CD4-positive, alpha-beta T cell (primary cell): ENCODE data around the gene TRMT112. TPM values are rescaled to one million over a fixed set of nuclear protein-coding genes. Genes with fewer than 3 reads are reported as not detected.
A peak's percentile ranks its signal among the peaks of the same experiment; 100 is the strongest.
"Not testable (repeated sequence)": the region's sequence is repeated elsewhere in the genome, so short reads cannot be mapped to it uniquely, and the experiment has no call there.

ENCODE experiments used
- ATAC-seq: fragments of 200-7000 bp; cut with Tn5 transposase; one replicate; pipeline ENCODE4 v1.10.0; 2022; ENCODE audit warnings: mild to moderate bottlenecking; ENCODE audit not compliant: poor library complexity
- CTCF ChIA-PET: fragments of 350-600 bp; sonication (Branson Sonifier 250); formaldehyde crosslinking; loops from one replicate; lab custom pipeline; 2021; ENCODE audit warnings: antibody characterized with exemption, inconsistent platforms; lab: Charles Lee
- POLR2A ChIA-PET: fragments of 350-600 bp; sonication (Branson Sonifier 250); formaldehyde crosslinking; loops from one replicate; lab custom pipeline; 2021; ENCODE audit warnings: antibody characterized with exemption, inconsistent platforms; lab: Charles Lee
- DNase-seq, 14 experiments: peaks; one replicate each; pipeline ENCODE4 v3.0.0-alpha.2; 2013 to 2020; ENCODE audit warnings: mixed read lengths in 2 of 14
- H3K27ac ChIP-seq, 2 donors: one replicate each; pipeline versions ENCODE4 v1.5.1 to v1.7.0; 2013; ENCODE audit warnings: low read length in 2 of 2, low read depth in 1 of 2, mild to moderate bottlenecking in 1 of 2
- H3K27me3 ChIP-seq, 2 experiments: 1 replicate in 1 of 2; 2 replicates in 1 of 2; pipeline versions ENCODE4 v1.6.1 to v1.7.0; 2013; ENCODE audit warnings: low read length in 2 of 2, control low read depth in 1 of 2, mild to moderate bottlenecking in 1 of 2, moderate library complexity in 1 of 2; ENCODE audit not compliant: insufficient read depth in 2 of 2, control insufficient read depth in 1 of 2
- H3K36me3 ChIP-seq: one replicate; pipeline ENCODE4 v1.6.1; 2013; ENCODE audit warnings: low read length, control low read depth; ENCODE audit not compliant: insufficient read depth
- H3K4me1 ChIP-seq: one replicate; pipeline ENCODE4 v1.6.1; 2013; ENCODE audit warnings: low read length, control low read depth; ENCODE audit not compliant: insufficient read depth
- H3K4me3 ChIP-seq: one replicate; pipeline ENCODE4 v1.5.1; 2013; ENCODE audit warnings: mild to moderate bottlenecking, low read length, moderate library complexity
- H3K9me3 ChIP-seq, 2 experiments: 1 replicate in 1 of 2; 2 replicates in 1 of 2; pipeline versions ENCODE4 v1.6.1 to v1.7.0; 2013; ENCODE audit warnings: low read length in 2 of 2, mild to moderate bottlenecking in 2 of 2, control low read depth in 1 of 2, moderate library complexity in 1 of 2; ENCODE audit not compliant: control insufficient read depth in 1 of 2, insufficient read depth in 1 of 2
- H3K27ac Mint-ChIP-seq: one replicate; pipeline ENCODE4 v1.8.0; 2020; ENCODE audit warnings: mixed read lengths
- H3K27me3 Mint-ChIP-seq: one replicate; pipeline ENCODE4 v1.8.0; 2021; ENCODE audit warnings: mixed read lengths
- H3K36me3 Mint-ChIP-seq: one replicate; pipeline ENCODE4 v1.8.0; 2021; ENCODE audit warnings: low read depth, mixed read lengths
- H3K4me1 Mint-ChIP-seq: one replicate; pipeline ENCODE4 v1.8.0; 2021; ENCODE audit warnings: low read depth, mixed read lengths
- H3K4me3 Mint-ChIP-seq: one replicate; pipeline ENCODE4 v1.8.0; 2020; ENCODE audit warnings: mild to moderate bottlenecking, mixed read lengths
- H3K9me3 Mint-ChIP-seq: one replicate; pipeline ENCODE4 v1.8.0; 2020; ENCODE audit warnings: mixed read lengths
- intact Hi-C, 2 experiments: fragments of 100-400 bp; cut with DNase I in 1 of 2; cut with micrococcal nuclease in 1 of 2; formaldehyde crosslinking; loops; one replicate each; pipeline versions ENCODE4 v1.15.1 to v1.9.0; 2023 to 2025; cut with DNase I, micrococcal nuclease
- total RNA-seq, 174 experiments: library from RNA in 2 of 174; stranded (reverse) in 2 of 174; gene quantifications; one replicate each; pipeline ENCODE4 v1.2.3 and lab custom pipeline; 2021 to 2026
- TF ChIP-seq, protein P1 (sequence below): fragments of 200-600 bp; IDR thresholded peaks from one replicate; pipeline ENCODE4 v1.8.0; 2022; ENCODE audit warnings: antibody characterized with exemption, mild to moderate bottlenecking

Gene TRMT112
- total RNA-seq, 2 experiments from 2014 or later: 70.5 to 71.4 TPM

DNA sequence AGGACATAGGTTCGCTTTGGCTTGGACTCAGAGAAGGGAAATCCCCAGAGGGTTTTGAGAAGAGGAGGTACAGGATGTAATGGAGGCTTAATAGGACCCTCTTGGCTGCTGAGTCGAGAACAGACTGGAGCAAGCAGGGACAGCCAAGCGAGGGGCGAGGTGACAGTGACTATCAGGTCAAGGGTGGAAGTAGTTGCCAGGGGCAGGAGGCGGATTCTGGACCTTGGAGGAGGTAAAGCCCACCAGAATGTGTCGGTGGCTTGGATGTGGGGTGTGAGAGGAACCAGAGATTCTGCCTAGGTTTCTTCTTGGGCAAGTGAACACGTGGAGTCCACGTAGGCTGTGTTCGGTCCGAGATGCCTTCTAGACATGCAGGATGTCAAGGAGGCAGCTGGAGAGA lies 4.4 kb downstream of the TRMT112 start:
- no peak overlapping the region for H3K4me3 ChIP-seq
- no peak overlapping the region for H3K27ac ChIP-seq
- TF ChIP-seq, protein P1, sequence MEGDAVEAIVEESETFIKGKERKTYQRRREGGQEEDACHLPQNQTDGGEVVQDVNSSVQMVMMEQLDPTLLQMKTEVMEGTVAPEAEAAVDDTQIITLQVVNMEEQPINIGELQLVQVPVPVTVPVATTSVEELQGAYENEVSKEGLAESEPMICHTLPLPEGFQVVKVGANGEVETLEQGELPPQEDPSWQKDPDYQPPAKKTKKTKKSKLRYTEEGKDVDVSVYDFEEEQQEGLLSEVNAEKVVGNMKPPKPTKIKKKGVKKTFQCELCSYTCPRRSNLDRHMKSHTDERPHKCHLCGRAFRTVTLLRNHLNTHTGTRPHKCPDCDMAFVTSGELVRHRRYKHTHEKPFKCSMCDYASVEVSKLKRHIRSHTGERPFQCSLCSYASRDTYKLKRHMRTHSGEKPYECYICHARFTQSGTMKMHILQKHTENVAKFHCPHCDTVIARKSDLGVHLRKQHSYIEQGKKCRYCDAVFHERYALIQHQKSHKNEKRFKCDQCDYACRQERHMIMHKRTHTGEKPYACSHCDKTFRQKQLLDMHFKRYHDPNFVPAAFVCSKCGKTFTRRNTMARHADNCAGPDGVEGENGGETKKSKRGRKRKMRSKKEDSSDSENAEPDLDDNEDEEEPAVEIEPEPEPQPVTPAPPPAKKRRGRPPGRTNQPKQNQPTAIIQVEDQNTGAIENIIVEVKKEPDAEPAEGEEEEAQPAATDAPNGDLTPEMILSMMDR: no peak
- Mint-ChIP-seq H3K36me3 (peaks cover 37% of the 10 kb centered on the region), H3K4me1 (peaks cover 29% of the 10 kb centered on the region), H3K4me3 (peak overlapping the region; percentile 58), H3K27ac (peak overlapping the region; percentile 53), H3K27me3 (no peaks in the 10 kb centered on the region), H3K9me3 (no peaks in the 10 kb centered on the region)
- H3K36me3 ChIP-seq: peaks cover 28% of the 10 kb centered on the region
- H3K27me3 ChIP-seq: no peaks in the 10 kb centered on the region
- DNase-seq (no peak), ATAC-seq (no peak)
- ChIA-PET POLR2A (interaction anchor here (0.7 kb wide), 1 partner anchor 25 kb away, joined by 3 read pairs; no protein-coding TSS in a partner anchor), CTCF (no interaction called here)
- intact Hi-C loops: no loop called here
- no peaks in the 10 kb centered on the region for H3K9me3 ChIP-seq
- peaks cover 23% of the 10 kb centered on the region for H3K4me1 ChIP-seq

DNA sequence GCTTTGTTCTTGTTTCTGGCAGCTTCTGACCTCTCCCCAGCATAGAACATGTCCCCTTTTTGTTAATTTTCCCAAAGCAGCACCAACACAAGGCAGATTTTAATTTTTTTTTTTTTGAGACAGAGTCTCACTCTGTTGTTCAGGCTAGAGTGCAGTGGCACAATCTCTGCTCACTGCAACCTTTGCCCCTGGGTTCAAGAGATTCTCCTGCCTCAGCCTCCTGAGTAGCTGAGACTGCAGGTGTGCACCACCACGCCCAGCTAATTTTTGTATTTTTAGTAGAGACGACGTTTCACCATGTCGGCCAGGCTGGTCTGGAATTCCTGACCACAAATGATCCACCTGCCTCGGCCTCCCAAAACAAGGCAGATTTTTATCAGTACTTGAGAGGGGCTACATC lies 9.6 kb downstream of the TRMT112 start:
- H3K36me3 ChIP-seq, H3K27ac Mint-ChIP-seq, CTCF ChIA-PET, H3K27me3 Mint-ChIP-seq, H3K27ac ChIP-seq, H3K27me3 ChIP-seq, ATAC-seq, H3K9me3 Mint-ChIP-seq, H3K9me3 ChIP-seq, H3K4me3 ChIP-seq: not testable (repeated sequence)
- Mint-ChIP-seq H3K4me3 (peak overlapping the region; percentile 45), H3K36me3 (peaks cover 17% of the 10 kb centered on the region), H3K4me1 (peaks cover 33% of the 10 kb centered on the region)
- H3K4me1 ChIP-seq: peaks cover 36% of the 10 kb centered on the region
- POLR2A ChIA-PET: interaction anchor here (7.6 kb wide), 1 partner anchor 9 kb away, joined by 105 read pairs; the partner anchor contains the start of genes PRDX5 and TRMT112
- intact Hi-C loops: loop anchor here (5.0 to 10.0 kb wide), 2 partner anchors 35 to 313 kb away; partner anchors contain the start of gene CCDC88B (in 1 of the 2)
- DNase-seq: peak in 1 of 14 experiments; percentile 11

DNA sequence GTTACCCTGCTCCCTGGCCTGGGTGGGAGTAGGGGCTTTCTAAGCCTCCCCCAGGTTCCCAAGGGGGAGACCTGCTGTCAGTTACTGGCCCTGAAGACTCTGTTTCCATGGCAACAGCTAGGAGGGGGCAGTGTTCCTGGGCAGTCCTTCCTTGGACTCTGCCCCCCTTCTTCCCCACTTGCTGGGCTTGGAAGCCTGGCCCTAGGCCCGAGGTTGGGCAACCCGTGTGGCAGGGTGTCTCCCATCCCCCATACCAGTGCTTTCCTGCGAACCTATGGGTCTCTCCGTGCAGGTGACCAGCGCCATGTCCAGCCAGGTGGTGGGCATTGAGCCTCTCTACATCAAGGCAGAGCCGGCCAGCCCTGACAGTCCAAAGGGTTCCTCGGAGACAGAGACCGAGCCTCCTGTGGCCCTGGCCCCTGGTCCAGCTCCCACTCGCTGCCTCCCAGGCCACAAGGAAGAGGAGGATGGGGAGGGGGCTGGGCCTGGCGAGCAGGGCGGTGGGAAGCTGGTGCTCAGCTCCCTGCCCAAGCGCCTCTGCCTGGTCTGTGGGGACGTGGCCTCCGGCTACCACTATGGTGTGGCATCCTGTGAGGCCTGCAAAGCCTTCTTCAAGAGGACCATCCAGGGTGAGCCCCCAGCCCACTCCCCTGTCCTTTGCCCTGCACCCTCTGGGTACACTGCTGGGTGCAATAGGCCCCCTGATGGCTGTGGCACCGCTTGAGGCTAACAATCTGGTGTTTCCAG lies 10.3 kb downstream of the TRMT112 start:
- Mint-ChIP-seq H3K4me3 (peak overlapping the region; percentile 98), H3K4me1 (peaks cover 28% of the 10 kb centered on the region), H3K36me3 (peaks cover 11% of the 10 kb centered on the region), H3K9me3 (no peaks in the 10 kb centered on the region), H3K27me3 (peaks cover 9% of the 10 kb centered on the region), H3K27ac (no peak overlapping the region)
- Histone ChIP-seq H3K27ac (peak overlapping the region; percentile 73 to 75), H3K36me3 (peaks cover 7% of the 10 kb centered on the region), H3K27me3 (peaks cover under 1 to 2% of the 10 kb centered on the region in 2 experiments), H3K4me1 (peaks cover 33% of the 10 kb centered on the region), H3K4me3 (peak overlapping the region; percentile 85), H3K9me3 (no peaks in the 10 kb centered on the region)
- ChIA-PET POLR2A (interaction anchor here (7.6 kb wide), 1 partner anchor 10 kb away, joined by 105 read pairs; the partner anchor contains the start of genes PRDX5 and TRMT112), CTCF (interaction anchor here (2.5 kb wide), 1 partner anchor 24 kb away, joined by 10 read pairs; no protein-coding TSS in a partner anchor)
- TF ChIP-seq, protein P1: no peak
- intact Hi-C loops: loop anchor here (1.0 to 10.0 kb wide), 3 partner anchors 10 to 312 kb away; partner anchors contain the start of genes CCDC88B (in 1 of the 2) and TRMT112 (in 1 of the 2)
- no peak for ATAC-seq
- DNase-seq: peak in 1 of 14 experiments; percentile 55
